ENCODE data around the gene HYAL2.
"Not testable (repeated sequence)": the region's sequence is repeated elsewhere in the genome, so short reads cannot be mapped to it uniquely, and the experiment has no call there.

Gene HYAL2

GRCh38 chr3:50312041-50312440, 10.5 kb downstream of the HYAL2 start:
- DNase-seq (ENCODE audit: low spot score): not testable (repeated sequence)

DNA sequence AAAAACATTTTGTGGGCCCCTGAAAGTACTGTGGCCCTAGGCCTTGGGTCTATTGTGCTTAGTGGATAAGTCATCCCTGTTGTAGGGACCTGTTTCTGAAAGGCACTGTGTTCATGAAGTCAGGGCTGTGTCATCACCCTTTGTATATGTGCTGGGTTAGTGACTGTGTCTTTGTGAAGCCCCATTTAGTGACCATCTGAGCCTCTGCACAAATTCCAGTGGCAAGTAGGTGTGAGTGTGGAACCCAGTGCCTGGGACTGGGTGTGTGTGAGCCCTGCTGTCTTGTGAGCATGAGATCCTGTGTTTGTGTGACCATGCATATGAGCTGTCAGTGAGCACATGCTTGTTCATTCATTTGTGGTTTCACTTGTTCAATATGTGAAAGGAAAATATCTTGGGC, 17.9 kb downstream of the HYAL2 start:
- DNase-seq (ENCODE audit: low spot score): no peak

- DNase-seq (ENCODE audit: low spot score): no peak
These were observed 19.3 kb downstream of the HYAL2 start, which contains the start of gene HYAL1 for GRCh38 chr3:50303013-50303815. TSS of gene HYAL1 (minus strand) at chr3:50303574. CDS start at chr3:50302956, 618 bp downstream.

- DNase-seq (ENCODE audit: low spot score): no peak
These were observed 20.2 kb downstream of the HYAL2 start for GRCh38 chr3:50302095-50303012.

DNA sequence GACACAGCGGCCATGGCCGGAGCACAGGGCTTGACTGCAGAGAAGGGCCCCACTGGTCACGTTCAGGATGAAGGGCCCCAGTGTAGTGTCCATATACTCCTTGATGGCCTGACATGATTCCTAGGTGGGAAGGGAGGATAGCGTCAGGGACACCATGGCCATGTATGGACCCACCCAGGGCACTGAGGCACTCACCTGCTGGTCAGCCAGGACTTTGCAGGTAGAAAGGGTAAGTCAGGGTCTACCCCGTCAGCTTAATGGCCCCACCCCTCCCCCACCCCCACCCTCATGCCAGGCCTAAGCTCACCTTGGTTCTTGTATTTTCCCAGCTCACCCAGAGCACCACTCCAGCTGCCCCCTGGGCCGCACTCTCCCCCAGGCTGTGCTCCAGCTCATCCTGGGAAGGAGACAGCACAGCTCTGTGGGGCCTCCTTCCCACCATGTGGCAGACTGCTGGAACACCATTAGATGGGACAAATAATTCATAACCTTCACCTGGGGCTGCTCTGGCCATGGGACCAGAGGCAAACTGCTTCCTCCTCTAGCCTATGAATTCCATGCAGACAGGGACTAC, 21.8 kb downstream of the HYAL2 start:
- no peak for DNase-seq (ENCODE audit: low spot score)

- peak; percentile 33 for DNase-seq (ENCODE audit: low spot score)
These were observed 22.4 kb downstream of the HYAL2 start for GRCh38 chr3:50299929-50300680.

GRCh38 chr3:50299638-50299928, 23.0 kb downstream of the HYAL2 start:
- no peak for DNase-seq (ENCODE audit: low spot score)

DNA sequence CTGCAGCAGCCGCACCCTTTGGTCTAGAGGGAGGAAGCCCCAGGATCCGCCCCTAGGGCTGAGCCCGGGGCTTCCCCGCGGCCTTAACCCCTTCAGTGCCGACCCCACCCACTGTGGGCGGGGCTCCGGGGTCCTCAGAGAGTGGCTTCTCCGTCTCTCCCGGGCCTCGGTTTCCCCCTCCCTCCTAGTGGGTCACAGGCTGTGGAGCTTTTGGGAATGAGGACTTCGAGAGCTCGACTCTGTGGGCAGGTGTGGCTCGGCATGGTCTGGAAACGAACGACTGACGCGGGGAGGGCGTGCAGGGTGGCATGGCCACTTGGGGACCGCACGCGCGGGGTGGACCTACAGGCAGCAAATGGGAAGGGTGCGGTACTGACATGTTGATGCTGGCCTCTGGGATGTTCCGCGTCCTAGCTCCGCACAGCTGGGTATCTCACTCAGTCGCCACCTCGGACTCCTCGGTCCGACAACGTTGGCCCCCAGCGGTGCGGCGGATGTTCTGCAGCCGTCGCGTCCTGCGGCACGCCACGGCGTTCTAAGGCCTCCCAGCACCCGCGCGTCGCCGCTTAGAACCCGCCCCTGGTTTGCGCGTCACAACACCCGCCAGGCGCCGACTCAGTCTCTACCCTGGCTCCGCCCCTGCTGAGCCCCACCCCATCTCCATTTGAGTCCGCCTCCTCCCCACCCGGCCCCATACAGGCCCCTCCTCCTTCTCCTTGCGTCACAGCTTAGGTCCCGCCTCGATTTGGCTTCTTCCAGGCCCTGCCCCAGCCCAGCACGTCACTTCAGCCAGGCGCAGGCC, 23.5 kb downstream of the HYAL2 start, which contains the start of the genes HYAL3 and NAA80:
HYAL3 (minus strand) TSS at position 570 of the 802 bp plus-strand sequence. CDS start 3,803 bp downstream, outside the sequence.
NAA80 (minus strand) TSS at position 570 of the 802 bp plus-strand sequence. CDS start 1,942 bp downstream, outside the sequence.
- DNase-seq (ENCODE audit: low spot score): peak; percentile 99

DNA sequence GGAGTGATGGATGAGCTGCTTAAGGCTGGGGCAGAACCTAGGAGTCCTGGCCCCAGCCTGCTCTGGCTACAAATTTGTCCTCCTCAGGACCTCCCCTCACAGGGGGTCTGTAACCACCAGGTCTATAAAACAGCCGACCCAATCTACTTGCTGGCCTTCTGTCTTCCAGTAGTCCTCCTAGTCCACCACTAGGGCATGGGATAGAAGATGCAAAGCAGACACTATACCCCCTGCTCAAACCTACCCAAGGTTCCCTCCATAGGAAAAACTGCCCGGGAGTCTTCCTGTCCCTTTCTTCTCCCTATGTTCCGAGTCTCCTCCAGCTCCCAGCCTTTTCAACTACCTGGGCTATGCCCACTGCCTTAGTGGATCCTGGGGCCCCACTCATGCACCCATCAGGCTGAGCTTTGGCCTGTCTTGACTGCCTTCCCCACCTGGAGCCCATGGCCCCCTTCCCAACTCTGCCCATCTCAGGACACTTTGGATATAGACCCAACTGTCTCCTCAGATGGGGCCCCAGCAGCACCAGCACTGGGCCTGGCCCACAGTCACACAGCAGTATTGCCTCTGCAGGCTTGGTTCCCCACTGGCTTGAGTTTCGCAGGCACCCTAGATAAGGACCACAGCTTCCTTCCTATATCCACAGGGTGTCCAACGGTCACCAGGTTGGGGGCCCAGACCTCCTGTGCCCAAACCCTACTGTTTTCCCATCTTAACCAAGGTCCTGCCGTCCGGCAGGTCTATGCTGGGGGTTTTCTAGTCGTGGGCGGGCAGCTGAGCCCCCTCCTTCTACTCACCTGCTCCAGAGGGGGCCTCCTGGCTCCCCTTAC, 24.4 kb downstream of the HYAL2 start:
- no peak for DNase-seq (ENCODE audit: low spot score)

DNA sequence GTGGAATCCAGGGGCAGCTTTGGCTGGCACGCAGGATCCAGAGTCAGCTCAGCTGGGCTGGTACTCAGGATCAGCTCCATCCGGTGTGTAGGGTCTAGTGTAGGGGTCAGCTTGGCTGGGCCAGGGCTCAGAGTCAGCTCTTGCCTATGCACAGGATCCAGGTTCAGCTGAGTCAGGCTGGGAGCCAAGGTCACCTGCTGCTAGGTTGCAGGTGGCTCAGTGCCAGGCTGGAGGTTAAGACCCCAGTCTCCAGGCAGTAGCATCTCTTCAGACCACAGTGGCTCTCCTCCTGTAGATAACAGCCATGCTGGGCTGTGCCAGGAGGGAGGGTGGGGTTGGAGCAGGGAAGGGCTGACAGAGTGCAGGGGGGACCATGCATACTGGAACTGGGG, 25.2 kb downstream of the HYAL2 start:
- no peak for DNase-seq (ENCODE audit: low spot score)

- no peak for DNase-seq (ENCODE audit: low spot score)
These were observed 25.7 kb downstream of the HYAL2 start for GRCh38 chr3:50296721-50297383.

GRCh38 chr3:50295553-50296431, 26.8 kb downstream of the HYAL2 start:
- DNase-seq (ENCODE audit: low spot score): no peak

DNA sequence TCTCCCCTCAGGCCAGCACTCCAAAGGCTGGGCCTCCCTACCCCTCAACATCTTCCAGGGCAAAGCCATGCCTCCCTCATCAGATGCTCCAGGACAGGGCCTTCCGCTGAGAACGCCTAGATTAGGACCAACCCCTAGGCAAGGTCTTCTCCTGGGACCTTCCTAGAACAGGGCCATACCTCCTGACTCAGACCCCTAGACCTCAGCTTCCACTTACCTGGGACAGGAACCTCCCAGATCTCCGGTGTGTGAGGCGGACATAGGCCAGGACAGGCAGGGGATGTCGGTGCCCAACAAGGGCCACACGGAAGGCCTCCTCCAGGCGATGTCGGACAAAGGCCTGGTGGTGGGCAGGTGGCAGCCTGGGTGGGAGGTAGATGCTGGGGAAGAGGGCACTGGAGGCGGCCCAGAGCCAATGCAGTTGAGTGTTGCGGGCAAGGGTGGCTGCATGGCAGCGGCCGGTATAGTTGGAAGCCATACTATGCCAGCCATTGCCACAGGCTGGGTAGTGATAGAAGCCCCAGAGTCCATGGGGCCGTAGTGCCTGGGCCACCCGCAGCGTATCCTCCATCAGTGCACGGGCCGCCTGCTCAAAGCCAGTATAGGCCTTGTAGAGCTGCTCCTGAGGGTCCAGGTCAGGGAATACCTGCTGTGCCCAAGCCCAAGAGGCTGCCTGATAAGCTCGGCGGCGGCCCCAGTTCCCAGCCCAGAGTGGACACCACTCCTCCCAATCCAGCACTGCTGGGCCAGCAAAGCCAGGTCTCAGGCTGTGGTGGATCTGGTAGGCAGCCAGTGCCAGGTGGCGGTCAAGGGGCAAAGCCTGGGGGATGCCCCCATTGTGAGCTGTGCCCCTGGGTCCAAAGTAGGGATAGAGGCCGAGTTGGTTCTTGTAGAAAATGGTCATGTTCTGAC, 27.8 kb downstream of the HYAL2 start:
- no peak for DNase-seq (ENCODE audit: low spot score)

- DNase-seq (ENCODE audit: low spot score): no peak
These were observed 28.5 kb downstream of the HYAL2 start for GRCh38 chr3:50294089-50294488.

- no peak for DNase-seq (ENCODE audit: low spot score)
These were observed 29.3 kb downstream of the HYAL2 start for GRCh38 chr3:50293079-50293801.
